Measurements from ENCODE around the gene PHLPP1. TPM values are rescaled to one million over a fixed set of nuclear protein-coding genes. Genes with fewer than 3 reads are reported as not detected.

The PHLPP1 gene
- total and polyA plus RNA-seq, 2 of the 13 experiments (the other 11 are each of a cell fraction or from before 2014, with no cell fraction given), result 9.8 to 18.5 TPM

DNA sequence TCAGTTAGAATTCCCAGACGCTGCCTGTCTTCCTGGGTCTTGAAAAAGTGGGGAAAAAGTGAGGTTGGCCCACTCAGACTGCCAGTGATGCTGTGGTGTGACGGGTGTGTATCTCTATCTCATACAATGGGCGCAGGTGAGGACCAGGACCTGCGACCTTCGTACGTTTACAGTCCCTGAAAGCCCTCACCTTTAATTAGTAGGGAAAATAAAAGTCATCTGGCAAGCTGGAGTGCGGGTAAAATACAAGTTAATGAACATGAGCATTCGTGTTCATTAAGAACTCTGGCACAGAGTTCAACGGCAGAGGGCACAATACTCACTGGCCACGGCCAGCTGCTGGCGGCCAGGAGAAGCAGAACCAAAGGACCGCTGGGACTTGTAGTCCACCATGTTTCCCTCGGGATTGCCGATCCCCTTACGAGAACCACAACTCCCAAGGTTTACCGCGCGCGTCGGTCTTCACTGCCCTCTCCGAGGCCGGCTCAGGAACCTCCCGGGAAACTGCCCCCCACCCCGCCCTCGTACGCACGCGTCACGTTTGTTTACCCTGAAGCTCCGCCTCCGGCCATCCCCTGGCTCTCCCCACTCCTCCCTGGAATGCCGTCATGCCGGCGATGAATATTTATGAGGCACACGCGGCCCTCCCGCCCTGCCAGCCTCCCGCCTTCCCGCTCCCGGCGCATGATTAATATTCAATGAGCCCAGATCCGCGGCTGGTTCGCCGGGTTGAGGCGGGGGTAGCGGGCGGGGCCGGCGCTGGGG, 488 bp upstream of the PHLPP1 start (continued):
- TF ChIP-seq EEA1 (CRISPR knock-in tag; IDR thresholded peaks at IDR 0.05; ENCODE audit: borderline replicate concordance) (no peak), ZNF570 (CRISPR knock-in tag; IDR thresholded peaks at IDR 0.05; ENCODE audit: borderline replicate concordance) (no peak), SIN3A (IDR thresholded peaks at IDR 0.05; ENCODE audit: borderline replicate concordance, low read depth, low read length) (no peak), PCBP1 (IDR thresholded peaks at IDR 0.05; ENCODE audit: borderline replicate concordance, low read depth, low read length) (0 out of 2 replicates have a peak, but pooled peaks have one; percentile 60), ZNF556 (CRISPR knock-in tag; IDR thresholded peaks at IDR 0.05; ENCODE audit: borderline replicate concordance) (0 out of 2 replicates have a peak, but pooled peaks have one; percentile 28), KLF16 (CRISPR knock-in tag; IDR thresholded peaks at IDR 0.05) (no peak; a peak in 1 of 4 replicates), SP4 (CRISPR knock-in tag; IDR thresholded peaks at IDR 0.05) (peak; percentile 81), SMARCC2 (IDR thresholded peaks at IDR 0.05) (no peak), DMAP1 (CRISPR knock-in tag; IDR thresholded peaks at IDR 0.05) (no peak), RBAK (CRISPR knock-in tag; IDR thresholded peaks at IDR 0.05) (no peak), MAF1 (CRISPR knock-in tag; IDR thresholded peaks at IDR 0.05; ENCODE audit: borderline replicate concordance) (peak; percentile 22; the same call in 1 of the 2 replicates), NFIC (IDR thresholded peaks at IDR 0.05; ENCODE audit: low read length) (no peak), MIER2 (CRISPR knock-in tag; IDR thresholded peaks at IDR 0.05) (no peak), AGO1 (IDR thresholded peaks at IDR 0.05; ENCODE audit: low read depth, low read length, poor library complexity, severe bottlenecking) (no peak), ZBTB8A (CRISPR knock-in tag; IDR thresholded peaks at IDR 0.05; ENCODE audit: borderline replicate concordance, low read depth) (no peak), HMG20B (CRISPR knock-in tag; conservative IDR thresholded peaks at IDR 0.05) (no peak)
- TF ChIP-seq, protein P1, sequence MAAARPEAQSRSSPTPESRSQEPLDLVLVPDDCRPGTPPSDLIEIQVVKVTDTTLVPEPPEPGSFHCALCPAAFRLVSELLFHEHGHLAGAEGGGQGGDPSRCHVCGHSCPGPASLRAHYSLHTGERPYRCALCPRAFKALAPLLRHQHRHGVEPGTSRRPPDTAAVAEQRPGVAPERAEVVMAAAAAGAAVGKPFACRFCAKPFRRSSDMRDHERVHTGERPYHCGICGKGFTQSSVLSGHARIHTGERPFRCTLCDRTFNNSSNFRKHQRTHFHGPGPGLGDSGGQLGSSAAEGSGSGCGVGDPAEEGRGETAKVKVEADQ (CRISPR knock-in tag; IDR thresholded peaks at IDR 0.05; ENCODE audit: borderline replicate concordance), result 0 out of 2 replicates have a peak, but pooled peaks have one; percentile 30
- TF ChIP-seq, protein P2, sequence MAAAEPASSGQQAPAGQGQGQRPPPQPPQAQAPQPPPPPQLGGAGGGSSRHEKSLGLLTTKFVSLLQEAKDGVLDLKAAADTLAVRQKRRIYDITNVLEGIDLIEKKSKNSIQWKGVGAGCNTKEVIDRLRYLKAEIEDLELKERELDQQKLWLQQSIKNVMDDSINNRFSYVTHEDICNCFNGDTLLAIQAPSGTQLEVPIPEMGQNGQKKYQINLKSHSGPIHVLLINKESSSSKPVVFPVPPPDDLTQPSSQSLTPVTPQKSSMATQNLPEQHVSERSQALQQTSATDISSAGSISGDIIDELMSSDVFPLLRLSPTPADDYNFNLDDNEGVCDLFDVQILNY (CRISPR knock-in tag; conservative IDR thresholded peaks at IDR 0.05), result peak; percentile 40; the same call in 1 of the 2 replicates
- TF ChIP-seq, protein P3, sequence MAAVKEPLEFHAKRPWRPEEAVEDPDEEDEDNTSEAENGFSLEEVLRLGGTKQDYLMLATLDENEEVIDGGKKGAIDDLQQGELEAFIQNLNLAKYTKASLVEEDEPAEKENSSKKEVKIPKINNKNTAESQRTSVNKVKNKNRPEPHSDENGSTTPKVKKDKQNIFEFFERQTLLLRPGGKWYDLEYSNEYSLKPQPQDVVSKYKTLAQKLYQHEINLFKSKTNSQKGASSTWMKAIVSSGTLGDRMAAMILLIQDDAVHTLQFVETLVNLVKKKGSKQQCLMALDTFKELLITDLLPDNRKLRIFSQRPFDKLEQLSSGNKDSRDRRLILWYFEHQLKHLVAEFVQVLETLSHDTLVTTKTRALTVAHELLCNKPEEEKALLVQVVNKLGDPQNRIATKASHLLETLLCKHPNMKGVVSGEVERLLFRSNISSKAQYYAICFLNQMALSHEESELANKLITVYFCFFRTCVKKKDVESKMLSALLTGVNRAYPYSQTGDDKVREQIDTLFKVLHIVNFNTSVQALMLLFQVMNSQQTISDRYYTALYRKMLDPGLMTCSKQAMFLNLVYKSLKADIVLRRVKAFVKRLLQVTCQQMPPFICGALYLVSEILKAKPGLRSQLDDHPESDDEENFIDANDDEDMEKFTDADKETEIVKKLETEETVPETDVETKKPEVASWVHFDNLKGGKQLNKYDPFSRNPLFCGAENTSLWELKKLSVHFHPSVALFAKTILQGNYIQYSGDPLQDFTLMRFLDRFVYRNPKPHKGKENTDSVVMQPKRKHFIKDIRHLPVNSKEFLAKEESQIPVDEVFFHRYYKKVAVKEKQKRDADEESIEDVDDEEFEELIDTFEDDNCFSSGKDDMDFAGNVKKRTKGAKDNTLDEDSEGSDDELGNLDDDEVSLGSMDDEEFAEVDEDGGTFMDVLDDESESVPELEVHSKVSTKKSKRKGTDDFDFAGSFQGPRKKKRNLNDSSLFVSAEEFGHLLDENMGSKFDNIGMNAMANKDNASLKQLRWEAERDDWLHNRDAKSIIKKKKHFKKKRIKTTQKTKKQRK (IDR thresholded peaks at IDR 0.05; ENCODE audit: low read length), result no peak
- TF ChIP-seq, protein P4, sequence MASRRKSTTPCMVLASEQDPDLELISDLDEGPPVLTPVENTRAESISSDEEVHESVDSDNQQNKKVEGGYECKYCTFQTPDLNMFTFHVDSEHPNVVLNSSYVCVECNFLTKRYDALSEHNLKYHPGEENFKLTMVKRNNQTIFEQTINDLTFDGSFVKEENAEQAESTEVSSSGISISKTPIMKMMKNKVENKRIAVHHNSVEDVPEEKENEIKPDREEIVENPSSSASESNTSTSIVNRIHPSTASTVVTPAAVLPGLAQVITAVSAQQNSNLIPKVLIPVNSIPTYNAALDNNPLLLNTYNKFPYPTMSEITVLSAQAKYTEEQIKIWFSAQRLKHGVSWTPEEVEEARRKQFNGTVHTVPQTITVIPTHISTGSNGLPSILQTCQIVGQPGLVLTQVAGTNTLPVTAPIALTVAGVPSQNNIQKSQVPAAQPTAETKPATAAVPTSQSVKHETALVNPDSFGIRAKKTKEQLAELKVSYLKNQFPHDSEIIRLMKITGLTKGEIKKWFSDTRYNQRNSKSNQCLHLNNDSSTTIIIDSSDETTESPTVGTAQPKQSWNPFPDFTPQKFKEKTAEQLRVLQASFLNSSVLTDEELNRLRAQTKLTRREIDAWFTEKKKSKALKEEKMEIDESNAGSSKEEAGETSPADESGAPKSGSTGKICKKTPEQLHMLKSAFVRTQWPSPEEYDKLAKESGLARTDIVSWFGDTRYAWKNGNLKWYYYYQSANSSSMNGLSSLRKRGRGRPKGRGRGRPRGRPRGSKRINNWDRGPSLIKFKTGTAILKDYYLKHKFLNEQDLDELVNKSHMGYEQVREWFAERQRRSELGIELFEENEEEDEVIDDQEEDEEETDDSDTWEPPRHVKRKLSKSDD (CRISPR knock-in tag; IDR thresholded peaks at IDR 0.05; ENCODE audit: low read depth), result no peak
